OCI-LY3 (cell line): Measurements from ENCODE around the gene BABAM2.

Source experiments
- H2AFZ ChIP-seq: fragments of 200-600, 300-600 bp; shearing (Covaris generic); 2 replicates; pipeline ENCODE4 v1.6.0; 2014; ENCODE audit warnings: antibody characterized with exemption, low read depth, low read length
- H3K27ac ChIP-seq: fragments of 200-600, 300-600 bp; sonication (generic); 2 replicates; pipeline ENCODE4 v1.5.1; 2014; ENCODE audit warnings: mild to moderate bottlenecking, low read length, moderate library complexity, mixed read lengths
- H3K27me3 ChIP-seq: fragments of 200-600, 300-600 bp; sonication (generic); 2 replicates; pipeline ENCODE4 v1.6.1; 2014; ENCODE audit warnings: low read depth, low read length, mixed read lengths
- H3K36me3 ChIP-seq: fragments of 200-600, 300-600 bp; sonication (generic); replicated peaks from 2 replicates; pipeline ENCODE3; 2014; ENCODE audit warnings: low read depth, low read length, mixed read lengths
- H3K4me1 ChIP-seq: fragments of 300-600, 200-600 bp; sonication (generic); 2 replicates; pipeline ENCODE4 v1.6.1; 2014; ENCODE audit warnings: low read length, mixed read lengths
- H3K4me2 ChIP-seq: fragments of 200-600, 300-600 bp; sonication (generic); 2 replicates; pipeline ENCODE4 v1.6.1; 2014; ENCODE audit warnings: low read length, mixed read lengths
- H3K4me3 ChIP-seq: fragments of 300-600, 200-600 bp; sonication (generic); 2 replicates; pipeline ENCODE4 v1.5.1; 2014; ENCODE audit warnings: antibody characterized with exemption, mild to moderate bottlenecking, low read length, moderate library complexity
- H3K79me2 ChIP-seq: fragments of 300-600, 200-600 bp; shearing (Covaris generic); 2 replicates; pipeline ENCODE4 v1.6.1; 2014; ENCODE audit warnings: mild to moderate bottlenecking, low read length, mixed read lengths
- H3K9ac ChIP-seq: fragments of 300-600, 200-600 bp; shearing (Covaris generic); 2 replicates; pipeline ENCODE4 v1.6.0; 2014; ENCODE audit warnings: mild to moderate bottlenecking, low read length, moderate library complexity
- H3K9me3 ChIP-seq: fragments of 200-600, 300-600 bp; shearing (Covaris generic); 2 replicates; pipeline ENCODE4 v1.6.1; 2014; ENCODE audit warnings: low read length, mixed read lengths; ENCODE audit not compliant: insufficient read depth
- H4K20me1 ChIP-seq: fragments of 200-600, 300-600 bp; sonication (generic); 2 replicates; pipeline ENCODE4 v1.6.1; 2016; ENCODE audit warnings: low read length, mixed read lengths; ENCODE audit not compliant: insufficient read depth
- CTCF ChIP-seq: fragments of 200-600, 300-600 bp; sonication (generic); IDR thresholded peaks from 2 replicates; pipeline ENCODE4 v1.5.1; 2014; ENCODE audit warnings: antibody characterized with exemption, low read length, low read depth
- EZH2phosphoT487 ChIP-seq: fragments of 200-600 bp; shearing (Covaris generic); IDR thresholded peaks from 2 replicates; pipeline ENCODE4 v1.6.1; 2018; ENCODE audit warnings: antibody characterized with exemption, mixed run types, low read depth

BABAM2 gene

GRCh38 chr2:27914041-27914804 lies 23.7 kb downstream of the BABAM2 start:
- Histone ChIP-seq H3K27me3 (no peaks in the 10 kb centered on the region), H4K20me1 (no peaks in the 10 kb centered on the region), H3K4me1 (no peaks in the 10 kb centered on the region), H3K27ac (no peak overlapping the region), H3K9ac (no peak overlapping the region), H3K4me3 (no peak overlapping the region), H2AFZ (no peak overlapping the region), H3K79me2 (no peaks in the 10 kb centered on the region), H3K36me3 (no peaks in the 10 kb centered on the region), H3K4me2 (no peak overlapping the region), H3K9me3 (no peaks in the 10 kb centered on the region)
- TF ChIP-seq EZH2phosphoT487 (no peak), CTCF (no peak)

GRCh38 chr2:27914805-27915175 lies 24.3 kb downstream of the BABAM2 start:
- Histone ChIP-seq H3K27ac (no peak overlapping the region), H3K4me1 (no peaks in the 10 kb centered on the region), H3K27me3 (no peaks in the 10 kb centered on the region), H4K20me1 (no peaks in the 10 kb centered on the region), H3K4me3 (no peak overlapping the region), H3K36me3 (no peaks in the 10 kb centered on the region), H3K4me2 (no peak overlapping the region), H2AFZ (no peak overlapping the region), H3K9ac (no peak overlapping the region), H3K9me3 (no peaks in the 10 kb centered on the region), H3K79me2 (no peaks in the 10 kb centered on the region)
- TF ChIP-seq CTCF (no peak), EZH2phosphoT487 (no peak)

- TF ChIP-seq EZH2phosphoT487 (no peak), CTCF (no peak)
- H3K36me3 ChIP-seq = no peaks in the 10 kb centered on the region
- H3K9ac ChIP-seq = no peak overlapping the region
- H2AFZ ChIP-seq = no peak overlapping the region
- H3K9me3 ChIP-seq = no peaks in the 10 kb centered on the region
- H3K27ac ChIP-seq = no peak overlapping the region
- H3K79me2 ChIP-seq = no peaks in the 10 kb centered on the region
- no peaks in the 10 kb centered on the region for H4K20me1 ChIP-seq
- H3K4me2 ChIP-seq = no peak overlapping the region
- no peak overlapping the region for H3K4me3 ChIP-seq
- no peaks in the 10 kb centered on the region for H3K4me1 ChIP-seq
- no peaks in the 10 kb centered on the region for H3K27me3 ChIP-seq
Measured at GRCh38 chr2:27915191-27915590, 24.7 kb downstream of the BABAM2 start.

GRCh38 chr2:27915874-27916273 lies 25.3 kb downstream of the BABAM2 start:
- Histone ChIP-seq H3K4me2 (no peak overlapping the region), H2AFZ (no peak overlapping the region)
- TF ChIP-seq CTCF (no peak), EZH2phosphoT487 (no peak)

More at GRCh38 chr2:27915874-27916273, 25.3 kb downstream of the BABAM2 start:
- Histone ChIP-seq H3K4me3 (no peak overlapping the region), H3K36me3 (no peaks in the 10 kb centered on the region), H3K27ac (no peak overlapping the region), H4K20me1 (no peaks in the 10 kb centered on the region), H3K9ac (no peak overlapping the region), H3K27me3 (no peaks in the 10 kb centered on the region), H3K4me1 (no peaks in the 10 kb centered on the region), H3K79me2 (no peaks in the 10 kb centered on the region), H3K9me3 (no peaks in the 10 kb centered on the region)
